ENCODE results near the gene WDR26.

The WDR26 gene

DNA sequence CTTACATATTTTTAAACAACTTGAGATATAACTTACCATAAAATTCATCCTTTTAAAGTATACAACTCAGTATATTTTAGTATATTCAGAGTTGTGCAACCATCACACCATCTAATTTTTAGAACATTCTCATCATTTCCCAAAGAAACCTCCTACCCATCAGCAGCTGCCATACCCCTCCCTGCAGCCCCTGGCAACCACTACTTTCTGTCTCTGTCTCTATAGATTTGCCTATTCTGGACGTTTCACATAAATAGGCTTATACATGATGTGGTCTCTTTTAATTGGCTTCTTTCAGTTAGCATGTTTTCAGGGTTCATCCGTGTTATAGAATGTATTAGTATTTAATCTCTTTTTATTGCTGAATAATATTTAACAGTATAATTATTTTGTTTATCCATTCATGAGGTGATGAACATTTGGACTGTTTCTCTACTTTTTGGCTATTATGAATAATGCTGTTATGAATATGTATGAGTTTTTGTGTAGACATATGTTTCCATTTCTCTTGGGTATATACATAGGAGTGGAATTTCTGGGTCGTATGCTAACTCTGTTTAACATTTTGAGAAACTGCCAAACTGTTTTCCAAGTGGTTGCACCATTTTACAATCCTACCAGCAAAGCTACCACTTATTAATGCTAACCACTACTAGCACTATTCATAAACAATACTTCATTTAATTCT lies 29.5 kb downstream of the WDR26 start:
- in situ Hi-C loops (cut with HindIII; ENCODE audit: low sequenced_read_pairs) = no loop called here
- no peak for DNase-seq (ENCODE audit: low read depth, low spot score)
- H3K4me3 ChIP-seq (ENCODE audit: low read depth, low read length) = no peak overlapping the region
- TF ChIP-seq, protein P1, sequence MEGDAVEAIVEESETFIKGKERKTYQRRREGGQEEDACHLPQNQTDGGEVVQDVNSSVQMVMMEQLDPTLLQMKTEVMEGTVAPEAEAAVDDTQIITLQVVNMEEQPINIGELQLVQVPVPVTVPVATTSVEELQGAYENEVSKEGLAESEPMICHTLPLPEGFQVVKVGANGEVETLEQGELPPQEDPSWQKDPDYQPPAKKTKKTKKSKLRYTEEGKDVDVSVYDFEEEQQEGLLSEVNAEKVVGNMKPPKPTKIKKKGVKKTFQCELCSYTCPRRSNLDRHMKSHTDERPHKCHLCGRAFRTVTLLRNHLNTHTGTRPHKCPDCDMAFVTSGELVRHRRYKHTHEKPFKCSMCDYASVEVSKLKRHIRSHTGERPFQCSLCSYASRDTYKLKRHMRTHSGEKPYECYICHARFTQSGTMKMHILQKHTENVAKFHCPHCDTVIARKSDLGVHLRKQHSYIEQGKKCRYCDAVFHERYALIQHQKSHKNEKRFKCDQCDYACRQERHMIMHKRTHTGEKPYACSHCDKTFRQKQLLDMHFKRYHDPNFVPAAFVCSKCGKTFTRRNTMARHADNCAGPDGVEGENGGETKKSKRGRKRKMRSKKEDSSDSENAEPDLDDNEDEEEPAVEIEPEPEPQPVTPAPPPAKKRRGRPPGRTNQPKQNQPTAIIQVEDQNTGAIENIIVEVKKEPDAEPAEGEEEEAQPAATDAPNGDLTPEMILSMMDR (IDR thresholded peaks at IDR 0.05; ENCODE audit: low read depth, low read length) = no peak

DNA sequence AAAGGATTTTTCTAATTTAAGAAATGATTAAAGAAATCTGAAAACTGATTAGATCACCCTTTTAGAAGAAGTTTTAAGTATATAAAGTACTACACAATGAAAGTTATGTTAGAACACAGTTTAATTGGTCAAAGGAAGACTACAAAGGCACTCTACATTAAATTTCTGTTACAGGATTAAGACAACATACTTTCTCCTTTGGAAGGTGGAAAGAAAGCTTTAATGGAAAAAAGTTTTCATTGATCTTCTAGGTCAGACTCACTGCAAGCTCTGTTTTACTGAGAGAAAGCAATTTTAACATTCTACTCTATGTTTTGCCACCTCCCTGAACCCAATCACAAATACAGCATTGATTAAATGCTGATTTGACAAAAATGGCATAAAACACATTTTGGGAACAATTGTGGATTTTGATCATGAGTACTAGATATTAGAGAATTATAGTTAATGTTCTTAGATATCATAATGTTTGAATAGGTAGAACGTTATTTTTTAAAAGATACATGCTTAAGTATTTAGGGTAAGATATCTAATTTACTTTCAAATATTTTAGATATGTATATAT lies 32.0 kb downstream of the WDR26 start:
- TF ChIP-seq, protein P1 (IDR thresholded peaks at IDR 0.05; ENCODE audit: low read depth, low read length) = no peak
- H3K4me3 ChIP-seq (ENCODE audit: low read depth, low read length) = no peak overlapping the region
- in situ Hi-C loops (cut with HindIII; ENCODE audit: low sequenced_read_pairs) = no loop called here
- no peak for DNase-seq (ENCODE audit: low read depth, low spot score)

DNA sequence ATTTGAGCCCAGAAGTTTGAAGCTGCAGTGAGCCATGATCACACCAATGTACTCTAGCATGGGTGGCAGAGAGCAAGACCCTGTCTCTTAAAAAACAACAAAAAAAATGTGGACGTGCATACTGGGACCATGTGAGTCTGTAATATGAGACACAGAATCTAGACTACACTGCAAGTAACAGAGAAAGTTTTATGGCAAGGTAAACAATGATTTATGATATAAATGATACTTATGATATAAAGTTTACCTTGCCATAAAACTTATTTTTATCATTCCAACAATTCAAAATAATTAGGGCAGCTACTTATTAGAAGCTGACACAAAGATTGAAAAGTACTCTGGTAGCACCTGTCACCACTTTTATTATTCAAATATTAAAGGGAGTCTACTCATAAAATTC lies 34.7 kb downstream of the WDR26 start:
- TF ChIP-seq, protein P1 (IDR thresholded peaks at IDR 0.05; ENCODE audit: low read depth, low read length) = no peak
- in situ Hi-C loops (cut with HindIII; ENCODE audit: low sequenced_read_pairs) = no loop called here
- no peak for DNase-seq (ENCODE audit: low read depth, low spot score)
- H3K4me3 ChIP-seq (ENCODE audit: low read depth, low read length) = no peak overlapping the region

DNA sequence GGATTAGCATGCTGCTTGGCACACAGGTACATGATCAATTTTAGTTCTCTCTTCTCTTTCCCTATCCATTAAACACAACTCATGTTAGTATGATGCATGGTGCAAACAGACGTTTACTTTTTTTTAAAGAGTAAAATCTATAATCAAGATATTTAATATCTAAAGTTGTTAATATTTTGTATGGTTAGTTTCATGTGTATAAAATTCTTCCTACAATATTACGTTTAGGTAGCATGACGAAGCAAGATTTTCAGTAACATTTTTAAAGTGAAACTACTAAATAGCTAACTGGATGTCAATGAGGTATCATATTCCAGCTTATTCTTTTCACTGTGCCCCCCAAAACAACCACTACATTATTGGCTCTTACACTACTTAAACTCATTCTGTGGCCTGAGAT lies 41.3 kb downstream of the WDR26 start:
- in situ Hi-C loops (cut with HindIII; ENCODE audit: low sequenced_read_pairs) = no loop called here
- H3K4me3 ChIP-seq (ENCODE audit: low read depth, low read length) = no peak overlapping the region
- no peak for DNase-seq (ENCODE audit: low read depth, low spot score)
- TF ChIP-seq, protein P1 (IDR thresholded peaks at IDR 0.05; ENCODE audit: low read depth, low read length) = no peak

DNA sequence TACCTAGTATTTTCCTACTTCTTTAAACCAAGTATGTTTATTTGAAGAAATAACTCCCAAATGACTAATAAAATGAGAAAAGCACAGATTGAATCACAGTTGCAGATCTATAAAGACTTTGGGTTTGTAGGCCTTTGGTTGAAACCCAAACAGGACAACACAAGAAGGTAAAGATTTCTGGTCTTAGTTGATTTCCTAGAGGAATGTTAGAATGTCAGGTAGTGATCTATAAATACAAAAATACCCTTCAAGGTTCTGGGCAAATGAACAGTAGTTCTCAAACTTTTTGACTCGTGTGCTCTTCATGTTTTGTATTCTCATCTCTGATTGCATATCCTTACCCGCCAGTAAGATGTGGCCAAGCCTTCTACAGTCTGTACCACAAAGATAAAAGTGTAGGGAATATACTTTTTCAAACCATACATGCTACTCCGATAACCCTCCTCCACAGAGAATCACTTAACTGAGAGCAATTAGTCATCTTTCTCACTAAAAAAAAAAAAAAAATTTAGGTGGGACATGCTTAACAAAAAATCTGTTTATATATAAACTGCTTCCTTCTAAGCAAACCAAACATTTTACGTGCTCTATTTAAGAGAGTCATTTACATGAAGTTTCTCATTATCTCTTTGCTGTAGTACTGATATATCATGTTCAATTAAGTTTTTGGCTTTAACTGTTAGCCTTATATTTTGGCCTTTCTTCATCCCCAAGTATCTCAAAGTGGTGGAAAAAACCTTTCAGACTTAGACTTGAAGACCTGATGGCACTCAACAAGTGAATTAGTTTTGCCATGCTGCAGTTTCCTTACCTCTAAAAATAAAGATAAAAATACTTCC lies 42.0 kb downstream of the WDR26 start:
- in situ Hi-C loops (cut with HindIII; ENCODE audit: low sequenced_read_pairs) = no loop called here
- DNase-seq (ENCODE audit: low read depth, low spot score) = no peak
- no peak overlapping the region for H3K4me3 ChIP-seq (ENCODE audit: low read depth, low read length)
- TF ChIP-seq, protein P1 (IDR thresholded peaks at IDR 0.05; ENCODE audit: low read depth, low read length) = no peak

DNA sequence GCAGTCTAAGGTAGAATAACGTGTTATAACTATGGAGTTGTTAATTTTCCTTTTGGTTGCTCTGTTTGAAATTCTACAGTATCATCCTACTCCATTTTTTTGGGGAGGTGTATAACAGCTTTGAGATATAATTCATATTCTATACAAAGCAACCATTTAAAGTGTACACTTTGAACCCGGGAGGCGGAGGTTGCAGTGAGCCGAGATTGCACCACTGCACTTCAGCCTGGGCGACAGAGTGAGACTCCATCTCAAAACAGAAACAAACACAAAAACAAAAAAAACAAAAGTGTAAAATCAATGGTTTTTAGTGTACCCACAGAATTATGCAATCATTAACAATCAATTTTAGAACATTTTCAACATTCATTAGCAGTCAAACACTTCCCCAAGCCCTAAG lies 44.1 kb downstream of the WDR26 start:
- in situ Hi-C loops (cut with HindIII; ENCODE audit: low sequenced_read_pairs) = no loop called here
- TF ChIP-seq, protein P1 (IDR thresholded peaks at IDR 0.05; ENCODE audit: low read depth, low read length) = no peak
- no peak overlapping the region for H3K4me3 ChIP-seq (ENCODE audit: low read depth, low read length)
- no peak for DNase-seq (ENCODE audit: low read depth, low spot score)
